HAP-1 (cell line): ENCODE results near the gene ENTHD1.

Experiments
- DNase-seq, 2 experiments: peaks; one replicate each; pipeline ENCODE4 v3.0.0-alpha.2; 2016 to 2020; ENCODE audit warnings: low spot score in 2 of 2
- H3K27me3 ChIP-seq: fragments of 250-450 bp; sonication (Bioruptor Pico); 2 replicates; pipeline ENCODE4 v1.5.1; 2020; ENCODE audit warnings: low read depth, mild to moderate bottlenecking, moderate library complexity
- H3K36me3 ChIP-seq: fragments of 250-450 bp; sonication (Bioruptor Pico); replicated peaks from 2 replicates; pipeline ENCODE4 v1.5.1; 2020; ENCODE audit warnings: mild to moderate bottlenecking
- H3K4me1 ChIP-seq: fragments of 250-450 bp; sonication (Bioruptor Pico); 2 replicates; pipeline ENCODE4 v1.5.1; 2020; ENCODE audit warnings: mild to moderate bottlenecking
- H3K4me3 ChIP-seq: fragments of 250-450 bp; sonication (Bioruptor Pico); 2 replicates; pipeline ENCODE4 v1.5.1; 2020; ENCODE audit warnings: mild to moderate bottlenecking, moderate library complexity
- H3K9me3 ChIP-seq: fragments of 250-450 bp; sonication (Bioruptor Pico); 2 replicates; pipeline ENCODE4 v1.5.1; 2020; ENCODE audit warnings: mild to moderate bottlenecking, moderate library complexity
- in situ Hi-C: fragments of 300-500 bp; cut with MboI; formaldehyde crosslinking; loops from 3 replicates; pipeline ENCODE4 v1.14.3; 2020; ENCODE audit warnings: low sequenced_read_pairs, inconsistent platforms, mixed read lengths

The ENTHD1 gene

DNA sequence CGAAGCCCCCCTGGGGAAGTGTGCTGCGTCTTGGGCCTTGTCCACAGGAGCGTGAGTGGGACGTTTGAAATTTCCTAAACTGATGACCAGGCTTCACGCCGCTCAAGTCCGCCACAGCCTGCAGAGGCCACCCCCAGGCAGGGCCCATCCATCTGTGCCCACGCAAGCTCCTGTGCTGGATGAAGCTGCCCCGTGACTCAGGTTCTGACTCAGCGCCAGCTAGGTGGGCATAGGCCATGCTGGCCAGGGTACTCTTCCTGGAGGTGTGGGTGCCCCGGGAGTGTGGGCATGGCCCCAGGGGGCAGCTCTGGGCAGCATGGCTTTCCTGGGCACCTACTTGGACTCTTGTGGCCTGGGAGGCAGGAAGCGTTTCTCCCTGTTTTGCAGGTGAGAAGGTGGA is 188.2 kb downstream of the ENTHD1 start:
- no peak overlapping the region for H3K4me3 ChIP-seq
- no peaks in the 10 kb centered on the region for H3K9me3 ChIP-seq
- H3K4me1 ChIP-seq, result peaks cover 12% of the 10 kb centered on the region
- in situ Hi-C loops, result no loop called here
- DNase-seq, result no peak
- no peaks in the 10 kb centered on the region for H3K27me3 ChIP-seq
- H3K36me3 ChIP-seq, result no peaks in the 10 kb centered on the region

GRCh38 chr22:39703928-39704639 is 189.5 kb downstream of the ENTHD1 start:
- DNase-seq, result peak in 1 of 2 experiments; percentile 41
- no peaks in the 10 kb centered on the region for H3K27me3 ChIP-seq
- H3K9me3 ChIP-seq, result no peaks in the 10 kb centered on the region

GRCh38 chr22:39703091-39703490 is 190.5 kb downstream of the ENTHD1 start:
- H3K4me1 ChIP-seq, result peaks cover 8% of the 10 kb centered on the region
- in situ Hi-C loops, result no loop called here
- H3K9me3 ChIP-seq, result no peaks in the 10 kb centered on the region

More at GRCh38 chr22:39703928-39704639, 189.5 kb downstream of the ENTHD1 start:
- H3K4me3 ChIP-seq, result no peak overlapping the region
- H3K4me1 ChIP-seq, result peaks cover 12% of the 10 kb centered on the region
- no peaks in the 10 kb centered on the region for H3K36me3 ChIP-seq
- in situ Hi-C loops, result no loop called here

DNA sequence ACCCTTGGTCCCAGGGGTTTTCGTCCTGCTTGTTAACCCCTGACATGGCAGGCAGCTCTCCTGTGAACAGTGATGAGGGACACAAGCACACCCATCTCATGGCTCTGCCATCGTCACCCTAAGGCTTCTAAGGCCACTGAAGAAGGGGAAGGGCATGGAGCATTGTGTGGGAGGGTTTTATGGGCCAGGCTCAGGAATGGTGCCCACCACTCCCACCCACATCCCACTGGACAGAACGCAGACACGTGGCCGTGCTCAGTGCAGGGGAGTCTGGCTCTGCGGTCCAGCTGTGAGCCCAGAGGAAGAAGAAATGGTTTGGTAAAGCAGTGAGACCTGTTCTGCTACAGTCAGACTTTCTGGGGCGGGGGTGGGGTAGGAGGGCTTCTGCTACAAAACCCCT is 193.0 kb downstream of the ENTHD1 start:
- Histone ChIP-seq H3K36me3 (no peaks in the 10 kb centered on the region), H3K4me1 (no peaks in the 10 kb centered on the region; the same call in 1 of the 2 replicates), H3K9me3 (no peaks in the 10 kb centered on the region), H3K4me3 (no peak overlapping the region), H3K27me3 (no peaks in the 10 kb centered on the region)
- no peak for DNase-seq
- in situ Hi-C loops, result no loop called here

More at GRCh38 chr22:39703091-39703490, 190.5 kb downstream of the ENTHD1 start:
- no peak for DNase-seq
- Histone ChIP-seq H3K27me3 (no peaks in the 10 kb centered on the region), H3K4me3 (no peak overlapping the region), H3K36me3 (no peaks in the 10 kb centered on the region)

GRCh38 chr22:39699631-39700360 is 193.8 kb downstream of the ENTHD1 start:
- H3K4me1 ChIP-seq, result no peaks in the 10 kb centered on the region; the same call in 1 of the 2 replicates
- H3K4me3 ChIP-seq, result no peak overlapping the region
- in situ Hi-C loops, result no loop called here
- H3K9me3 ChIP-seq, result no peaks in the 10 kb centered on the region
- H3K36me3 ChIP-seq, result no peaks in the 10 kb centered on the region
- no peak for DNase-seq
- H3K27me3 ChIP-seq, result no peaks in the 10 kb centered on the region

DNA sequence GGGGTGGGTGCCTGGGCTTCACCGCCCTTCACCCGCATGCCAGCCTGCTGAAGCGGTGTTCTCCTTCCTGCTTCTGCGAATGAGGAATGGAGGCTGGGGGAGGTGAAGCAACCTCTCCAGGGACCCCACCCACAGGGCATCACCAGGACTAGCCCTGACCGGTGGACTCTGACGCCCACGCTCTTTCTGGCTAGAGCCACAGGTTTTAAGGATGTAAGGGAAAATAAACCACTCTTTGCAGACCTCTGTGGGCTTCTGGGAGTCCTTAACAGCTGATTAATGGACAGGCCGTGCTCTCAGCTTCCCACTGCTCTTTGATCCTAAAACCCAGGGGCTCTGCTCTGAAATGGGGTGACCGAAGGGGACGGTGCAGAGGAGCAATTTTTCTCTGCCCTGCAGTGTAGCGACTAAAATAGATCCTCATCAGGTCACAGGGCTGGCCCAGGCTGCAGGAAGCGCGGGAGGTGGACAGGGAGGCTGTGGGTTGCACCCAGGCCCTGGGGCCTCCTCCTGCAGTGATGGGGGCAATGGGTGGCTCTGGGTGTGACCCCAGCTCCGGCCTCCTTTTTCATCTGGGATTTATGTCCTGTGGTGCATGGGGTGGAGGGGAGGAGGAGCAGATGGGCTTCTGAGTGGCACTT is 195.7 kb downstream of the ENTHD1 start:
- Histone ChIP-seq H3K4me1 (no peaks in the 10 kb centered on the region), H3K27me3 (no peaks in the 10 kb centered on the region), H3K4me3 (no peak overlapping the region), H3K36me3 (no peaks in the 10 kb centered on the region), H3K9me3 (no peaks in the 10 kb centered on the region)
- in situ Hi-C loops, result no loop called here
- no peak for DNase-seq

- H3K4me1 ChIP-seq, result peaks cover 3% of the 10 kb centered on the region; the same call in 1 of the 2 replicates
These were observed 199.5 kb downstream of the ENTHD1 start for GRCh38 chr22:39693943-39694500.

More at GRCh38 chr22:39693943-39694500, 199.5 kb downstream of the ENTHD1 start:
- Histone ChIP-seq H3K36me3 (no peaks in the 10 kb centered on the region), H3K4me3 (no peak overlapping the region), H3K9me3 (no peaks in the 10 kb centered on the region), H3K27me3 (no peaks in the 10 kb centered on the region)
- in situ Hi-C loops, result no loop called here
- DNase-seq, result no peak
